Keratinocyte (primary cell): ENCODE data around the gene CAMK2D. TPM values are rescaled to one million over a fixed set of nuclear protein-coding genes. Genes with fewer than 3 reads are reported as not detected.
"Not testable (repeated sequence)": the region's sequence is repeated elsewhere in the genome, so short reads cannot be mapped to it uniquely, and the experiment has no call there.

Experiments
- DNase-seq: peaks from one replicate; pipeline ENCODE4 v3.0.0-alpha.2; 2011; ENCODE audit warnings: low read depth, missing footprints, low spot score
- FAIRE-seq: peaks from 2 replicates; lab custom pipeline; 2011; peaks lifted over from hg19 to GRCh38; lab: Jason Lieb, UNC
- H2AFZ ChIP-seq: 2 replicates; pipeline ENCODE4 v1.6.0; 2012; ENCODE audit warnings: low read length, control low read depth, inconsistent platforms; ENCODE audit not compliant: control insufficient read depth
- H3K27ac ChIP-seq: 2 replicates; pipeline ENCODE4 v1.5.1; 2011; ENCODE audit warnings: low read length; ENCODE audit not compliant: control insufficient read depth, insufficient read depth
- H3K27me3 ChIP-seq: 3 replicates; pipeline ENCODE4 v1.6.0; 2011; ENCODE audit warnings: low read length; ENCODE audit not compliant: control insufficient read depth, insufficient read depth; ENCODE audit errors: extremely low read depth
- H3K36me3 ChIP-seq, 2 experiments: 2 replicates in 1 of 2; 3 replicates in 1 of 2; pipeline ENCODE4 v1.5.1; 2011; ENCODE audit warnings: low read length in 2 of 2, mild to moderate bottlenecking in 1 of 2; ENCODE audit not compliant: control insufficient read depth in 2 of 2, insufficient read depth in 2 of 2; ENCODE audit errors: extremely low read depth in 1 of 2
- H3K4me1 ChIP-seq: 3 replicates; pipeline ENCODE4 v1.5.1; 2011; ENCODE audit warnings: low read length; ENCODE audit not compliant: control insufficient read depth, insufficient read depth; ENCODE audit errors: extremely low read depth
- H3K4me2 ChIP-seq: 3 replicates; pipeline ENCODE4 v1.6.0; 2011; ENCODE audit warnings: low read depth, low read length; ENCODE audit not compliant: control insufficient read depth, insufficient read depth; ENCODE audit errors: extremely low read depth
- H3K4me3 ChIP-seq, 3 experiments: fragments of 200-600 bp in 1 of 3; sonication (generic) in 1 of 3; 2 replicates in 2 of 3; 3 replicates in 1 of 3; pipeline ENCODE4 v1.5.1; 2011 to 2016; ENCODE audit warnings: low read length in 3 of 3, mild to moderate bottlenecking in 3 of 3, control low read depth in 2 of 3, inconsistent platforms in 1 of 3, low read depth in 1 of 3, mixed read lengths in 1 of 3, mixed run types in 1 of 3, moderate library complexity in 1 of 3; ENCODE audit not compliant: control insufficient read depth in 2 of 3, insufficient read depth in 2 of 3; ENCODE audit errors: extremely low read depth in 1 of 3
- H3K79me2 ChIP-seq: 2 replicates; pipeline ENCODE4 v1.6.0; 2012; ENCODE audit warnings: low read length; ENCODE audit not compliant: control insufficient read depth, insufficient read depth
- H3K9ac ChIP-seq: 3 replicates; pipeline ENCODE4 v1.6.0; 2011; ENCODE audit warnings: low read length; ENCODE audit not compliant: control insufficient read depth, insufficient read depth; ENCODE audit errors: extremely low read depth
- H3K9me1 ChIP-seq: 3 replicates; pipeline ENCODE4 v1.6.0; 2011; ENCODE audit warnings: low read length; ENCODE audit not compliant: control insufficient read depth, insufficient read depth; ENCODE audit errors: extremely low read depth
- H3K9me3 ChIP-seq: 2 replicates; pipeline ENCODE4 v1.5.1; 2012; ENCODE audit warnings: low read depth, low read length; ENCODE audit not compliant: control insufficient read depth
- H4K20me1 ChIP-seq: 3 replicates; pipeline ENCODE4 v1.6.0; 2011; ENCODE audit warnings: low read length; ENCODE audit not compliant: control insufficient read depth, insufficient read depth; ENCODE audit errors: extremely low read depth
- CTCF ChIP-seq, 3 experiments: IDR thresholded peaks in 1 of 3; conservative IDR thresholded peaks in 1 of 3; optimal IDR thresholded peaks in 1 of 3; 2 replicates in 2 of 3; 3 replicates in 1 of 3; pipeline versions ENCODE3 to v1.5.1; 2011; ENCODE audit warnings: low read length in 3 of 3, mild to moderate bottlenecking in 3 of 3, moderate library complexity in 2 of 3, control low read depth in 1 of 3, inconsistent platforms in 1 of 3; ENCODE audit not compliant: insufficient read depth in 2 of 3; ENCODE audit errors: extremely low read depth in 1 of 3
- EZH2 ChIP-seq: IDR thresholded peaks from one replicate; pipeline ENCODE4 v1.6.1; 2012; ENCODE audit warnings: inconsistent platforms, mild to moderate bottlenecking, low read length, moderate library complexity
- dilution Hi-C: fragments of 300-500 bp; cut with MboI; formaldehyde crosslinking; loops from one replicate; pipeline ENCODE4 v1.7.0; 2020; ENCODE audit warnings: low sequenced_read_pairs; ENCODE audit not compliant: extremely low pct_ligation_motif_present
- polyA plus RNA-seq, 5 experiments: library from polyadenylated mRNA; depleted of rRNA in 3 of 5; stranded (reverse) in 3 of 5; stranded (forward) in 1 of 5; unstranded in 1 of 5; fragments of >200 nt; gene quantifications; 1 replicate in 1 of 5; 2 replicates in 3 of 5; 3 replicates in 1 of 5; pipeline versions ENCODE4 v1.2.1 to v1.2.3, GENCODE V29; 2011 to 2012; ENCODE audit warnings: missing spikeins in 2 of 5, low read depth in 1 of 5, low replicate concordance in 1 of 5

The CAMK2D gene
- polyA plus RNA-seq, 1 donor (not counting 4 experiments of a cell fraction or from before 2014, with no cell fraction given) = 18.8 TPM

GRCh38 chr4:113687067-113687718, 74.3 kb downstream of the CAMK2D start:
- Histone ChIP-seq H3K4me3 (no peak overlapping the region), H3K4me2 (no peak overlapping the region), H2AFZ (no peak overlapping the region), H3K9ac (no peak overlapping the region), H3K36me3 (no peaks in the 10 kb centered on the region), H3K4me1 (no peaks in the 10 kb centered on the region), H3K9me1 (no peaks in the 10 kb centered on the region), H3K27ac (no peak overlapping the region), H4K20me1 (no peaks in the 10 kb centered on the region), H3K79me2 (no peaks in the 10 kb centered on the region), H3K27me3 (no peaks in the 10 kb centered on the region), H3K9me3 (no peaks in the 10 kb centered on the region)
- dilution Hi-C loops = no loop called here
- DNase-seq = no peak
- FAIRE-seq = no peak
- TF ChIP-seq EZH2 (no peak), CTCF (optimal IDR thresholded peaks at IDR 0.05 in 1 of 3, IDR thresholded peaks at IDR 0.05 in 1 of 3, conservative IDR thresholded peaks at IDR 0.05 in 1 of 3; ENCODE audit: extremely low read depth in 1 of 3, insufficient read depth in 2 of 3, low read length in 3 of 3) (no peak)

- H3K4me2 ChIP-seq, H3K4me3 ChIP-seq, H2AFZ ChIP-seq, FAIRE-seq, H3K4me1 ChIP-seq, H4K20me1 ChIP-seq, DNase-seq, H3K27me3 ChIP-seq, H3K9ac ChIP-seq, H3K9me3 ChIP-seq, dilution Hi-C loops, H3K27ac ChIP-seq, H3K79me2 ChIP-seq, H3K9me1 ChIP-seq, H3K36me3 ChIP-seq: not testable (repeated sequence)
Measured at GRCh38 chr4:113685157-113685556, 76.4 kb downstream of the CAMK2D start.
